Prostate gland (tissue), 2 donors: ENCODE data around the gene ABTB2. TPM values are rescaled to one million over a fixed set of nuclear protein-coding genes. Genes with fewer than 3 reads are reported as not detected.

ENCODE experiments used
- DNase-seq: peaks from one replicate; pipeline ENCODE4 v3.0.0-alpha.2; 2019; ENCODE audit warnings: low spot score
- H3K27ac ChIP-seq, 2 donors: fragments of 200-600 bp; sonication (generic); 2 replicates each; pipeline ENCODE4 v1.5.1; 2017 to 2019
- H3K27me3 ChIP-seq: fragments of 200-600 bp; sonication (generic); replicated peaks from 2 replicates; pipeline ENCODE4 v1.5.1; 2019; ENCODE audit not compliant: insufficient read depth
- H3K36me3 ChIP-seq, 2 donors: fragments of 200-600 bp; sonication (generic); 1 replicate in 1 of 2; 2 replicates in 1 of 2; pipeline versions ENCODE4 v1.5.1 to v1.8.1; 2017 to 2019
- H3K4me1 ChIP-seq: fragments of 200-600 bp; sonication (generic); replicated peaks from 2 replicates; pipeline ENCODE4 v1.5.1; 2019
- H3K4me3 ChIP-seq, 2 donors: fragments of 200-600 bp; sonication (generic); 2 replicates each; pipeline ENCODE4 v1.5.1; 2017 to 2019
- H3K9me3 ChIP-seq: fragments of 200-600 bp; sonication (generic); 2 replicates; pipeline ENCODE4 v1.5.1; 2017
- POLR2A ChIP-seq: fragments of 450-650 bp; IDR thresholded peaks from one replicate; pipeline ENCODE4 v1.6.1; 2016; ENCODE audit warnings: antibody characterized with exemption, mild to moderate bottlenecking
- POLR2AphosphoS5 ChIP-seq: sonication (generic); formaldehyde crosslinking; IDR thresholded peaks from one replicate; pipeline ENCODE4 v1.6.1; 2017; ENCODE audit warnings: antibody characterized with exemption
- WGBS: methylation state at CpG from one replicate; pipeline ENCODE4 v1.1.5; 2018; 5-methylcytosine and 5-hydroxymethylcytosine counted together
- intact Hi-C: fragments of 100-400 bp; cut with DNase I; formaldehyde crosslinking; loops from one replicate; pipeline ENCODE4 v1.14.2; 2022
- total RNA-seq, 2 donors: library from RNA; depleted of rRNA; stranded (reverse); fragments of >200 nt; gene quantifications; one replicate each; pipeline ENCODE4 v1.1.0, GENCODE V29; 2016
- TF ChIP-seq, protein P1 (sequence below), 4 experiments: fragments of 200-600 bp in 2 of 4; fragments of 450-650 bp in 2 of 4; sonication (generic) in 2 of 4; IDR thresholded peaks; 1 replicate in 3 of 4; 2 replicates in 1 of 4; pipeline ENCODE4 v1.5.1; 2016 to 2019; ENCODE audit warnings: antibody characterized with exemption in 4 of 4, mild to moderate bottlenecking in 2 of 4, moderate library complexity in 2 of 4

The ABTB2 gene
- total RNA-seq, 2 donors from 2014 or later, result 3.0 to 13.7 TPM

DNA sequence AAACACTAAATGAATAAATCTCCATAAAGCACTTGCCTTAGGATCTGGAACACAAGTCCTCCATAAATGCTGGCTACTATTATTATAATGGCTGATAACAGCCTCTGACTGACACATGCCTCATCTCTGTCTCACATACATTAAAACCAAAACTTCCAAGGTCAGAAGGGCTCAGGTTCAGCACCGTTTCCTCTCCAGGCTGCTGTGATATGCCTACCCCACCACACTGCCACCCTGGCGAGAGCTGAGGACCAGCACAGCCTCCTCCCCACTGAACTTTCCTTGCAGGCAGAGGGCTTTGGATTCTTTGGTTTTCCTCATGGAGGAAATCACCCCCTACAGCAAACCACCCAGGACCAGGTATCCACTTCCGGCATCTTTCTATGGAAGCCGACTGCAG lies 112.8 kb downstream of the ABTB2 start:
- no peak for DNase-seq
- intact Hi-C loops, result no loop called here
- 98% methylated on average over 4 of the region's 4 CpGs for WGBS
- Histone ChIP-seq H3K27ac (no peak overlapping the region), H3K27me3 (no peaks in the 10 kb centered on the region), H3K4me3 (no peak overlapping the region), H3K4me1 (no peaks in the 10 kb centered on the region), H3K9me3 (no peaks in the 10 kb centered on the region), H3K36me3 (no peaks in the 10 kb centered on the region)
- TF ChIP-seq, protein P1, sequence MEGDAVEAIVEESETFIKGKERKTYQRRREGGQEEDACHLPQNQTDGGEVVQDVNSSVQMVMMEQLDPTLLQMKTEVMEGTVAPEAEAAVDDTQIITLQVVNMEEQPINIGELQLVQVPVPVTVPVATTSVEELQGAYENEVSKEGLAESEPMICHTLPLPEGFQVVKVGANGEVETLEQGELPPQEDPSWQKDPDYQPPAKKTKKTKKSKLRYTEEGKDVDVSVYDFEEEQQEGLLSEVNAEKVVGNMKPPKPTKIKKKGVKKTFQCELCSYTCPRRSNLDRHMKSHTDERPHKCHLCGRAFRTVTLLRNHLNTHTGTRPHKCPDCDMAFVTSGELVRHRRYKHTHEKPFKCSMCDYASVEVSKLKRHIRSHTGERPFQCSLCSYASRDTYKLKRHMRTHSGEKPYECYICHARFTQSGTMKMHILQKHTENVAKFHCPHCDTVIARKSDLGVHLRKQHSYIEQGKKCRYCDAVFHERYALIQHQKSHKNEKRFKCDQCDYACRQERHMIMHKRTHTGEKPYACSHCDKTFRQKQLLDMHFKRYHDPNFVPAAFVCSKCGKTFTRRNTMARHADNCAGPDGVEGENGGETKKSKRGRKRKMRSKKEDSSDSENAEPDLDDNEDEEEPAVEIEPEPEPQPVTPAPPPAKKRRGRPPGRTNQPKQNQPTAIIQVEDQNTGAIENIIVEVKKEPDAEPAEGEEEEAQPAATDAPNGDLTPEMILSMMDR (IDR thresholded peaks at IDR 0.05), result no peak
- TF ChIP-seq POLR2A (no peak), POLR2AphosphoS5 (no peak)

DNA sequence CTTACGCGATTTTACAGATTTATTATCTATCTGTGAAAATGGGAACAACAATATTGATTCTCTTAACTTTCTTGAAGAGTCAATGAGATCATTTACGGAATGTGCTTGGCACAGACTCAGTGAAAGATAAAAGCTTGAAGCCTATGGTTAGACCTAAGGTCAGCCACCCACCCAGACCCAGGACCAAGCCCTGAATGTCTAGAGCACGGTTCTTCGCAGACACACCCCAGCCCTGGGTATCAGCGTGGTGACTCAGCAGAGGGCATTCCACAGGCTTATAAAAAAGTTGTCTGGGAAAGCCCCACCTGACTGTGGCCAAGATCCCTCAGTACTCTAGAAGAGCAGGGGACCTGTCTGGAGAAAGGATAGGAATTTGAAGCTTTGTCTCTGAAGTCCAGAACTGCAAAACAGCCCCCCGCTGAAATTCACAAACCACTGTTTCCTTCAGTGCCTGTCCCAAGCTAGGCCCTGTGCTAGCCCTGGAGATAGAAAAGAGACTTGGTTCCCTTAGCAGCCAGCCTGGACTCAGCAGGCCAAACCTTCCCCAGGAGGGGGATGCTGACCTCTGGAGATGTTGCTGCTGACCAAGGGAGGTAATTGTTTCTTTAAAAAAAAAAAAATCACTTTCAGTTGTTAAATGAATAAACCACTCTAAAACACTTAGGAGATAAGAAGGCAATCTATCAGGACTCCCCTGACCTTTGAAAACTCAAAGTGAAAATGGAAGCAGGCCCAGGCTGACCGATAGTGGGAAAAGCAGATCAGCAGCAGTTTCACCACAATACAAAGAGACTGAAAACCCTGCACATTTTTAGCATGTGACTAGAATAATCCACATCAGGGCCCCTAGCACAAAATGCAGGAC lies 114.0 kb downstream of the ABTB2 start:
- no peaks in the 10 kb centered on the region for H3K4me1 ChIP-seq
- no peaks in the 10 kb centered on the region for H3K27me3 ChIP-seq
- no peak overlapping the region for H3K4me3 ChIP-seq
- H3K9me3 ChIP-seq, result no peaks in the 10 kb centered on the region
- TF ChIP-seq POLR2A, result no peak
- 67% methylated on average over 8 of the region's 8 CpGs for WGBS
- H3K27ac ChIP-seq, result no peak overlapping the region
- intact Hi-C loops, result no loop called here
- no peaks in the 10 kb centered on the region for H3K36me3 ChIP-seq
- peak; percentile 14 for DNase-seq

DNA sequence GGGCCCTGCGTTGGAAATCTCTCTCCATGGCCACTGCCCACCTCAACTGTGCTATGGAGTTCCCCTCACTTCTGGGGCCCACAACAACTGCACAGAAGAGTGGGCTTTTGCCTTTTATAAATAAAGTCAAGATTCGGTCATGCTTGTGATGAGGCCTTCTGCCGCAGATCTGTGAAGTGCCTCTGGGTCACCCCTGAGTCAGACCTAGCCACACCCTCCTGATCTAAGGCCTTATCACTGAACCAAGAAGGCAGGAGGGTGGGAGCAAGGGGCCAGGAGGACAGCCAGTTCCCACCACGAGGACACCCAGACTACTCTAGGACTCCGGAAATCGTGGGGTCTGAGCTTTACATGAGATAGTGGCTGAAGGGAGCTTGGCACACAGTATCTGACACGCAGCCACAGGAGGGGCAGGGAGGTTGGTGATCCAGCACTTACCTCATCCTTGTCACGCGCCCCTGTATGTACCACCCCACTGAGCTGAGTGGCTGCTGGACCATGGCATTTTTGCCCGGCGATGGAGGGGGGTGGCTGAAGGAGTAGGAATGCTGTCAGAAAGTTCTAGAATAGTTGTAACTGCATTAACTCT lies 115.7 kb downstream of the ABTB2 start:
- no peaks in the 10 kb centered on the region for H3K4me1 ChIP-seq
- 92% methylated on average over 11 of the region's 11 CpGs for WGBS
- TF ChIP-seq, protein P1 (IDR thresholded peaks at IDR 0.05), result no peak
- TF ChIP-seq POLR2AphosphoS5 (no peak), POLR2A (no peak)
- no peaks in the 10 kb centered on the region for H3K9me3 ChIP-seq
- no peak for DNase-seq
- intact Hi-C loops, result no loop called here
- no peak overlapping the region for H3K27ac ChIP-seq
- no peak overlapping the region for H3K4me3 ChIP-seq
- no peaks in the 10 kb centered on the region for H3K36me3 ChIP-seq
- no peaks in the 10 kb centered on the region for H3K27me3 ChIP-seq

DNA sequence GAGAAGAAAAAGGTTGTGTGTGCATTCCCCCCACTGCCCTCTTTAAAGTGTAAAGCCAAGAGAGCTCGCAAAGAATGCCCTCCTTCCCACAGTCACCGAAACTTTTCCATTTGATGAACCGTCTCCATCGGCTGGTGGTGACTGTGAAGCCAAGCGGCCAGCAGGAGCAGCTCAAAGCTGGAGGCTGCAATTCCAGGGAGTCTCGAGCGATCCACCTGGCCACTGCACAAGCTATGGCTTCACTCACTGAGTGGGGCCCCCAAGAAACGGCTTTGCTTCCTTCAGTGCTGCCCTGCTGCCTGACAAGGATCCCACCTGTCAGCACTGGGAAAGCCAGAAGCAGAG lies 117.7 kb downstream of the ABTB2 start:
- no peaks in the 10 kb centered on the region for H3K27me3 ChIP-seq
- no peak overlapping the region for H3K4me3 ChIP-seq
- no peaks in the 10 kb centered on the region for H3K9me3 ChIP-seq
- no peak for DNase-seq
- H3K4me1 ChIP-seq, result no peaks in the 10 kb centered on the region
- 71% methylated on average over 8 of the region's 8 CpGs for WGBS
- H3K36me3 ChIP-seq, result no peaks in the 10 kb centered on the region
- no peak overlapping the region for H3K27ac ChIP-seq
- TF ChIP-seq, protein P1 (IDR thresholded peaks at IDR 0.05), result no peak
- TF ChIP-seq POLR2A, result no peak
- TF ChIP-seq POLR2AphosphoS5, result no peak
- intact Hi-C loops, result no loop called here

DNA sequence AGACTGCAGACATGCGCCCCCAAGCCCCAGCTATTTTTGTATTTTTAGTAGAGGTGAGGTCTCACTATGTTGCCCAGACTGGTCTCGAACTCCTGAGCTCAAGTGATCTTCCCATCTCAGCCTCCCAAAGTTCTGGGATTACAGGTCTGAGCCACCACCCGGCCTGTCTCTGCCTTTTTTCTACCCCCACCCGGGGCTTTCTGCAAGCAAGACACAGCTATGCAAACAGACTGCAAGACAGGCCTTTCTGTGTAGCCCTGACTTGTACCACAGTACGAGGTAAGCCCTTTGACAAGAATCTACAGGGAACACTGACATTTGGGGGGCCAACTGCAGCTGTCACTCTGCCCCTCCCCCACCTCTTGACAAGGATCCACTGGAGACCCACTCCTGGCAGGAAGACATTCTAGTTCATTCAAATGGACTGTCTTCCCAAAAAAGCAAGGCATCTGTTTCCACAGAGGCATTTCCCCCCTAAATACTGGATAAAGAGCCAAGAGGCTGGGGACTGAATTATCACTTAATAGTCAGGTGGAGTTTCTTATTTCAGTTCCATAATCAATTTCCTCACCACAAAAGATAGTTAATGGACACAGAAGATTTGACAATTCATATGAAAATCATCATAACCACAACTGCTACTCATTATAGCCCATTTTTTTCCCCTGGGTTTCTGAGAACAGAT lies 118.2 kb downstream of the ABTB2 start:
- Histone ChIP-seq H3K27ac (no peak overlapping the region), H3K4me3 (no peak overlapping the region), H3K9me3 (no peaks in the 10 kb centered on the region), H3K4me1 (no peaks in the 10 kb centered on the region), H3K36me3 (no peaks in the 10 kb centered on the region), H3K27me3 (no peaks in the 10 kb centered on the region)
- no peak for DNase-seq
- 85% methylated on average over 5 of the region's 5 CpGs for WGBS
- TF ChIP-seq, protein P1 (IDR thresholded peaks at IDR 0.05), result no peak
- no peak for TF ChIP-seq POLR2A
- TF ChIP-seq POLR2AphosphoS5, result no peak
- intact Hi-C loops, result no loop called here
